Prostate gland (tissue), 2 donors: Measurements from ENCODE around the gene DOLK.

Experiments
- CTCF ChIP-seq, 4 experiments: fragments of 200-600 bp in 2 of 4; fragments of 450-650 bp in 2 of 4; sonication (generic) in 2 of 4; IDR thresholded peaks; 1 replicate in 3 of 4; 2 replicates in 1 of 4; pipeline ENCODE4 v1.5.1; 2016 to 2019; ENCODE audit warnings: antibody characterized with exemption in 4 of 4, mild to moderate bottlenecking in 2 of 4, moderate library complexity in 2 of 4
- POLR2AphosphoS5 ChIP-seq: sonication (generic); formaldehyde crosslinking; IDR thresholded peaks from one replicate; pipeline ENCODE4 v1.6.1; 2017; ENCODE audit warnings: antibody characterized with exemption

DNA sequence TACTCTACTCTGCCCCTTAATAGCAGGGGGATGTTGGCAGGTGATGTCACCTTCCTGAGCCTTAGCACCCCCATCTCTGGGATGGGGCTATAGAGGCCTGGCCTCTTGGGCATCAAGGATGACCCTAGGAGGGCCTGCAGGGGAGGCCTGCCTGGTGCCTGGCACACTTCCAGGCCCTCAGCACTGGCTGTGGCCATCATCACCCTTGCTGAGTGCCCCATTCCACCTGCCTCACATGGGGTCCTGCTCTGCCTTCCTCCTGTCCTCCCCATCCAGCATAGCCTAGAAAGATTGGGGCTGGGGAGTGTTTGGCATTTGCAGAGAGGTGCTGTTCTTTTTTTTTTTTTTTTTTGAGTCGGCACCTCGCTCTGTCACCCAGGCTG lies 44.3 kb downstream of the DOLK start:
- TF ChIP-seq POLR2AphosphoS5 (no peak), CTCF (IDR thresholded peaks at IDR 0.05) (no peak)
